Measurements from ENCODE around the gene TLR1.

Gene TLR1

GRCh38 chr4:38749336-38749735 is 55.3 kb downstream of the TLR1 start:
- no peak overlapping the region for H3K27ac ChIP-seq
- DNase-seq (ENCODE audit: low read depth, low spot score): no peak

- H3K27ac ChIP-seq: no peak overlapping the region
- DNase-seq (ENCODE audit: low read depth, low spot score): no peak
These were observed 57.0 kb downstream of the TLR1 start for GRCh38 chr4:38747629-38748028.

All from epithelial cell of prostate (primary cell).